CD4-positive, alpha-beta T cell treated with Interleukin-1 beta for 1 hour (primary cell): ENCODE measurements around the gene RCN1.
A peak's percentile ranks its signal among the peaks of the same experiment; 100 is the strongest.
"Not testable (repeated sequence)": the region's sequence is repeated elsewhere in the genome, so short reads cannot be mapped to it uniquely, and the experiment has no call there.

Experiments
- DNase-seq, 2 donors: peaks; one replicate each; pipeline ENCODE4 v3.0.0-alpha.2; 2020 to 2022

The RCN1 gene

GRCh38 chr11:32080361-32080980, 10.4 kb upstream of the RCN1 start:
- no peak for DNase-seq

GRCh38 chr11:32081129-32081641, 9.7 kb upstream of the RCN1 start:
- peak in 1 of 2 donors; percentile 12 for DNase-seq

GRCh38 chr11:32081901-32082300, 9.0 kb upstream of the RCN1 start:
- DNase-seq = no peak

GRCh38 chr11:32082346-32082986, 8.4 kb upstream of the RCN1 start:
- no peak for DNase-seq

- DNase-seq = no peak
Observed at GRCh38 chr11:32087597-32087996, 3.3 kb upstream of the RCN1 start.

GRCh38 chr11:32088117-32088941, 2.5 kb upstream of the RCN1 start:
- no peak for DNase-seq

- no peak for DNase-seq
Observed at GRCh38 chr11:32092581-32093170, 1.8 kb downstream of the RCN1 start.

- DNase-seq = no peak
Observed at GRCh38 chr11:32094923-32095322, 4.0 kb downstream of the RCN1 start.

- no peak for DNase-seq
Observed at GRCh38 chr11:32098142-32098903, 7.4 kb downstream of the RCN1 start.

- DNase-seq = no peak
Observed at GRCh38 chr11:32099516-32099915, 8.6 kb downstream of the RCN1 start.

GRCh38 chr11:32100495-32100894, 9.6 kb downstream of the RCN1 start:
- DNase-seq = no peak

GRCh38 chr11:32101791-32102190, 10.9 kb downstream of the RCN1 start:
- no peak for DNase-seq

GRCh38 chr11:32103121-32103719, 12.3 kb downstream of the RCN1 start:
- DNase-seq = not testable (repeated sequence)

- no peak for DNase-seq
Observed at GRCh38 chr11:32103941-32104340, 13.1 kb downstream of the RCN1 start.

GRCh38 chr11:32105871-32106560, 15.1 kb downstream of the RCN1 start:
- no peak for DNase-seq

GRCh38 chr11:32107647-32108046, 16.8 kb downstream of the RCN1 start:
- DNase-seq = no peak

GRCh38 chr11:32108576-32108975, 17.7 kb downstream of the RCN1 start:
- no peak for DNase-seq

- no peak for DNase-seq
Observed at GRCh38 chr11:32109138-32109537, 18.3 kb downstream of the RCN1 start.

- no peak for DNase-seq
Observed at GRCh38 chr11:32109592-32109991, 18.7 kb downstream of the RCN1 start.

GRCh38 chr11:32110795-32111194, 19.9 kb downstream of the RCN1 start:
- no peak for DNase-seq

GRCh38 chr11:32113200-32113919, 22.5 kb downstream of the RCN1 start:
- DNase-seq = no peak
